A549 (cell line): ENCODE data around the gene MED27.

Experiments
- MAZ ChIP-seq: fragments of 150-350 bp; IDR thresholded peaks from 2 replicates; pipeline ENCODE4 v1.6.1; 2014; ENCODE audit warnings: antibody characterized with exemption, low read depth, low read length, borderline replicate concordance
- POLR2A ChIP-seq: IDR thresholded peaks from 2 replicates; pipeline ENCODE4 v1.6.1; 2012; ENCODE audit warnings: mild to moderate bottlenecking, low read length
- SREBF2 ChIP-seq: fragments of 450-650 bp; IDR thresholded peaks from 2 replicates; pipeline ENCODE4 v1.6.1; 2014; ENCODE audit warnings: mild to moderate bottlenecking, moderate library complexity
- TF ChIP-seq, protein P1 (sequence below): fragments of >200 bp; sonication (Bioruptor Twin); formaldehyde crosslinking; IDR thresholded peaks from 3 replicates; pipeline ENCODE4 v1.5.1; 2016

DNA sequence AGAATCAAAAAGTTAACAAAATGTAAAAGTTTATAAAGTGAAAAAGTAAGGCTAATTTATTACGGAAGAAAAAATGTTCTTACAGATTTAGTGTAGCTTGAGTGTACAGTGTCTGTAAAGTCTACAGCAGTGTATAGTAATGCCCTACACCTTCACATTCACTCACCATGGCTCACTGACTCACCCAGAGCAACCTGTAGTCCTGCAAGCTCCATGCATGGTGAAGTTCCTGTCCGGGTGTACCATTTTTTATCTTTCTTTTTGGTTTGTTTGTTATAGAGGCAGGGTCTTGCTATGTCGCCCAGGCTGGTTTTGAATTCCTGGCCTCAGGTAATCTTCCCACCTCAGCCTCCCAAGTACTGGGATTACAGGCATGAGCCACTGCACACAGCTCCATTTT lies 93.6 kb downstream of the MED27 start:
- TF ChIP-seq MAZ: no peak
- TF ChIP-seq, protein P1, sequence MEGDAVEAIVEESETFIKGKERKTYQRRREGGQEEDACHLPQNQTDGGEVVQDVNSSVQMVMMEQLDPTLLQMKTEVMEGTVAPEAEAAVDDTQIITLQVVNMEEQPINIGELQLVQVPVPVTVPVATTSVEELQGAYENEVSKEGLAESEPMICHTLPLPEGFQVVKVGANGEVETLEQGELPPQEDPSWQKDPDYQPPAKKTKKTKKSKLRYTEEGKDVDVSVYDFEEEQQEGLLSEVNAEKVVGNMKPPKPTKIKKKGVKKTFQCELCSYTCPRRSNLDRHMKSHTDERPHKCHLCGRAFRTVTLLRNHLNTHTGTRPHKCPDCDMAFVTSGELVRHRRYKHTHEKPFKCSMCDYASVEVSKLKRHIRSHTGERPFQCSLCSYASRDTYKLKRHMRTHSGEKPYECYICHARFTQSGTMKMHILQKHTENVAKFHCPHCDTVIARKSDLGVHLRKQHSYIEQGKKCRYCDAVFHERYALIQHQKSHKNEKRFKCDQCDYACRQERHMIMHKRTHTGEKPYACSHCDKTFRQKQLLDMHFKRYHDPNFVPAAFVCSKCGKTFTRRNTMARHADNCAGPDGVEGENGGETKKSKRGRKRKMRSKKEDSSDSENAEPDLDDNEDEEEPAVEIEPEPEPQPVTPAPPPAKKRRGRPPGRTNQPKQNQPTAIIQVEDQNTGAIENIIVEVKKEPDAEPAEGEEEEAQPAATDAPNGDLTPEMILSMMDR: no peak
- TF ChIP-seq POLR2A: no peak
- TF ChIP-seq SREBF2: no peak
